Adrenal gland (tissue), 5 donors: ENCODE results near the gene APH1B.

Source experiments
- POLR2A ChIP-seq, 2 donors: fragments of 450-650 bp; IDR thresholded peaks; one replicate each; pipeline ENCODE4 v1.6.1; 2017; ENCODE audit warnings: antibody characterized with exemption in 2 of 2, mild to moderate bottlenecking in 2 of 2, moderate library complexity in 1 of 2
- TF ChIP-seq, protein P1 (sequence below), 6 experiments: fragments of 450-650 bp in 4 of 6; fragments of 200-600 bp in 2 of 6; sonication (generic) in 1 of 6; IDR thresholded peaks; 1 replicate in 5 of 6; 2 replicates in 1 of 6; pipeline versions ENCODE4 v1.5.1 to v1.8.0; 2016 to 2021; ENCODE audit warnings: antibody characterized with exemption in 6 of 6, mild to moderate bottlenecking in 2 of 6, moderate library complexity in 1 of 6
- donor health status: DM: no; HTN: no; CAD: no.

DNA sequence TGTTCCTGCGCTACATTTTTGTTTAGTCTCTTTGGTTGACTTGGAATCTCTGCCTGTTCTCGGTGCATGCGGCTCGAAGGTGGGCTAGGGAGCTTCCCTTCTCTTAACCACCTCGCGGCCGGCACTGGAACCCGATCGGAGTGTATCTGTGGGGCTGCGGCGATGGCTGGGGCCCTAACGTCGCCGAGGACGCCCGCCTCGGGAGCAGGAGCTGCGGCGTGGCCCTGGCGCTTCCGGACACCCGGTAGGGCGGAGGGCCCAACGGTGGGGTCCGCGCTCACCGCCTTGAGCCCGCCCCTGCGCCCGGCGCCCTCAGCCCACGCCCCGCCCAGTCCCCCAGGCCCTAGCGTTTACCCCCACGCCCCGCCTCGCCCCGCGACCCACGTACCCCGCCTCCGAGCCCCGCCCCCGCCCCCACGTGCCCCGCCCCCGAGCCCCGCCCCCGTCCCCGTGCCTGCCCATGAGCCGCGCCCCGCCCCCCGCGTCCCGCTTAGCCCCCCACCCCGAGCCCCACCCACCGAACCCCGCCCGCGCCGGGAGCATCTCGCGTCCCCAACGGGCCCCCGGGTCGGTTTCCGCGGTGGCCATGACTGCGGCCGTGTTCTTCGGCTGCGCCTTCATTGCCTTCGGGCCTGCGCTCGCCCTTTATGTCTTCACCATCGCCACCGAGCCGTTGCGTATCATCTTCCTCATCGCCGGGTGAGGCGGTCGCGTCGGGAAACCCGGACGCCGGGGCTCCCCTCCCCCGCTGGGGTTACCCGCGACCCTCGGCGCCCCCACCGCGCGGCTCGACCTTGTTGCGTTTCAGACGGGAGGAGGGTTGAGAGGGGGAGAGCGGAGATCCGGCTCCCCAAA, at the start of gene APH1B:
- TF ChIP-seq POLR2A (IDR thresholded peaks at IDR 0.05), result peak; percentile 69 to 77
- TF ChIP-seq, protein P1, sequence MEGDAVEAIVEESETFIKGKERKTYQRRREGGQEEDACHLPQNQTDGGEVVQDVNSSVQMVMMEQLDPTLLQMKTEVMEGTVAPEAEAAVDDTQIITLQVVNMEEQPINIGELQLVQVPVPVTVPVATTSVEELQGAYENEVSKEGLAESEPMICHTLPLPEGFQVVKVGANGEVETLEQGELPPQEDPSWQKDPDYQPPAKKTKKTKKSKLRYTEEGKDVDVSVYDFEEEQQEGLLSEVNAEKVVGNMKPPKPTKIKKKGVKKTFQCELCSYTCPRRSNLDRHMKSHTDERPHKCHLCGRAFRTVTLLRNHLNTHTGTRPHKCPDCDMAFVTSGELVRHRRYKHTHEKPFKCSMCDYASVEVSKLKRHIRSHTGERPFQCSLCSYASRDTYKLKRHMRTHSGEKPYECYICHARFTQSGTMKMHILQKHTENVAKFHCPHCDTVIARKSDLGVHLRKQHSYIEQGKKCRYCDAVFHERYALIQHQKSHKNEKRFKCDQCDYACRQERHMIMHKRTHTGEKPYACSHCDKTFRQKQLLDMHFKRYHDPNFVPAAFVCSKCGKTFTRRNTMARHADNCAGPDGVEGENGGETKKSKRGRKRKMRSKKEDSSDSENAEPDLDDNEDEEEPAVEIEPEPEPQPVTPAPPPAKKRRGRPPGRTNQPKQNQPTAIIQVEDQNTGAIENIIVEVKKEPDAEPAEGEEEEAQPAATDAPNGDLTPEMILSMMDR (IDR thresholded peaks at IDR 0.05), result peak in 2 of 6 experiments; percentile 21 to 28
